HCT116 (cell line): ENCODE data around the gene IGF2R. TPM values are rescaled to one million over a fixed set of nuclear protein-coding genes. Genes with fewer than 3 reads are reported as not detected.

Experiments used
- ATAC-seq: fragments of 200-7000 bp; cut with Tn5 transposase; 2 replicates; pipeline ENCODE4 v1.9.1; 2020; ENCODE audit warnings: mild to moderate bottlenecking, moderate library complexity
- BruUV-seq: library from RNA; stranded (reverse); fragments of 400-500 nt; replicated peaks from 2 replicates; lab custom pipeline; 2021; lab: Mats Ljungman, UMichigan
- CTCF ChIA-PET: fragments of 300-600 bp; sonication (Branson Sonifier 250); formaldehyde crosslinking; loops from one replicate; lab custom pipeline; 2021; ENCODE audit warnings: antibody characterized with exemption; lab: Charles Lee
- POLR2A ChIA-PET: fragments of 300-600, 350-600 bp; sonication (Branson Sonifier 250); formaldehyde crosslinking; loops from one replicate; lab custom pipeline; 2021; ENCODE audit warnings: antibody characterized with exemption; lab: Charles Lee
- RAD21 ChIA-PET, 2 experiments: fragments of 300-600 bp; sonication (Branson Sonifier 250); formaldehyde crosslinking; loops; one replicate each; lab custom pipeline; 2023; ENCODE audit warnings: low total read pairs in 2 of 2; ENCODE audit not compliant: uncharacterized antibody in 2 of 2, unreplicated experiment in 2 of 2, low non-redundant PET in 1 of 2; lab: Charles Lee
- DNase-seq: peaks from one replicate; pipeline ENCODE4 v3.0.0-alpha.2; 2010; ENCODE audit warnings: low read depth, low spot score
- H2AFZ ChIP-seq: fragments of 200-600 bp; shearing (Covaris generic), sonication (generic); 2 replicates; pipeline ENCODE4 v1.6.1; 2017; ENCODE audit warnings: low read depth, mixed run types, mixed read lengths, antibody characterized with exemption, low read length; ENCODE audit not compliant: poor library complexity, severe bottlenecking
- H3K27ac ChIP-seq: 2 replicates; pipeline ENCODE4 v1.5.1; 2012; ENCODE audit warnings: low read depth, low read length
- H3K27me3 ChIP-seq: fragments of 200-600 bp; sonication (generic); 2 replicates; pipeline ENCODE4 v1.6.1; 2016; ENCODE audit warnings: mixed run types, low read length, mixed read lengths; ENCODE audit not compliant: insufficient read depth
- H3K36me3 ChIP-seq, 2 experiments: fragments of 200-500 bp in 1 of 2; fragments of 200-600 bp in 1 of 2; sonication (Bioruptor generic) in 1 of 2; sonication (generic) in 1 of 2; 2 replicates each; pipeline versions ENCODE4 v1.5.1 to v1.6.1; 2014 to 2016; ENCODE audit warnings: low read length in 2 of 2, inconsistent platforms in 1 of 2, mixed read lengths in 1 of 2, mixed run types in 1 of 2; ENCODE audit not compliant: insufficient read depth in 2 of 2, control insufficient read depth in 1 of 2
- H3K4me1 ChIP-seq, 2 experiments: fragments of 200-600 bp in 1 of 2; sonication (generic) in 1 of 2; 2 replicates each; pipeline versions ENCODE4 v1.5.1 to v1.6.1; 2012 to 2017; ENCODE audit warnings: low read length in 2 of 2, inconsistent platforms in 1 of 2, mild to moderate bottlenecking in 1 of 2, mixed read lengths in 1 of 2, mixed run types in 1 of 2, moderate library complexity in 1 of 2; ENCODE audit not compliant: insufficient read depth in 2 of 2, control insufficient read depth in 1 of 2
- H3K4me2 ChIP-seq: fragments of 200-600 bp; sonication (generic); 2 replicates; pipeline ENCODE4 v1.6.1; 2017; ENCODE audit warnings: mixed run types, low read length, mixed read lengths
- H3K4me3 ChIP-seq, 2 experiments: fragments of 200-600 bp in 1 of 2; sonication (generic) in 1 of 2; replicated peaks in 1 of 2; 2 replicates each; pipeline ENCODE4 v1.5.1; 2011 to 2016; ENCODE audit warnings: low read length in 2 of 2, control low read depth in 1 of 2, low read depth in 1 of 2, mild to moderate bottlenecking in 1 of 2, mixed read lengths in 1 of 2, mixed run types in 1 of 2
- H3K79me2 ChIP-seq: fragments of 200-600 bp; sonication (generic); 2 replicates; pipeline ENCODE4 v1.6.1; 2017; ENCODE audit warnings: mild to moderate bottlenecking, mixed run types, low read length, moderate library complexity, mixed read lengths; ENCODE audit not compliant: insufficient read depth
- H3K9ac ChIP-seq: fragments of 200-600 bp; sonication (generic); 2 replicates; pipeline ENCODE4 v1.6.1; 2016; ENCODE audit warnings: low read length, mixed read lengths
- H3K9me2 ChIP-seq: fragments of 200-600 bp; sonication (generic), shearing (Covaris generic); 2 replicates; pipeline ENCODE4 v1.6.1; 2017; ENCODE audit warnings: mixed run types, mild to moderate bottlenecking, moderate library complexity; ENCODE audit not compliant: insufficient read depth
- H3K9me3 ChIP-seq, 2 experiments: fragments of 200-500 bp in 1 of 2; fragments of 200-600 bp in 1 of 2; sonication (Bioruptor generic) in 1 of 2; sonication (generic) in 1 of 2; 2 replicates each; pipeline ENCODE4 v1.6.1; 2014 to 2017; ENCODE audit warnings: low read length in 2 of 2, mixed read lengths in 2 of 2, inconsistent platforms in 1 of 2, low read depth in 1 of 2, mild to moderate bottlenecking in 1 of 2, mixed run types in 1 of 2, moderate library complexity in 1 of 2; ENCODE audit not compliant: control insufficient read depth in 1 of 2, insufficient read depth in 1 of 2
- H4K20me1 ChIP-seq: fragments of 200-600 bp; sonication (generic), shearing (Covaris generic); 2 replicates; pipeline ENCODE4 v1.6.1; 2017; ENCODE audit warnings: mixed run types, mild to moderate bottlenecking, moderate library complexity; ENCODE audit not compliant: insufficient read depth
- CEBPB ChIP-seq: IDR thresholded peaks from 2 replicates; pipeline ENCODE4 v1.6.1; 2012; ENCODE audit warnings: low read depth
- CTCF ChIP-seq, 3 experiments: fragments of 200-600 bp in 1 of 3; sonication (generic) in 1 of 3; IDR thresholded peaks in 2 of 3; conservative IDR thresholded peaks in 1 of 3; 2 replicates each; pipeline ENCODE4 v1.5.1; 2012 to 2017; ENCODE audit warnings: low read depth in 2 of 3, low read length in 2 of 3, antibody characterized with exemption in 1 of 3, borderline replicate concordance in 1 of 3, control low read depth in 1 of 3, mild to moderate bottlenecking in 1 of 3, mixed read lengths in 1 of 3, mixed run types in 1 of 3, moderate library complexity in 1 of 3; ENCODE audit not compliant: insufficient read depth in 1 of 3
- EGR1 ChIP-seq: IDR thresholded peaks from 2 replicates; pipeline ENCODE4 v1.6.1; 2012; ENCODE audit warnings: low read depth
- MAX ChIP-seq: IDR thresholded peaks from 2 replicates; pipeline ENCODE4 v1.6.1; 2012
- RAD21 ChIP-seq: IDR thresholded peaks from 2 replicates; pipeline ENCODE4 v1.6.1; 2012; ENCODE audit warnings: low read depth, mild to moderate bottlenecking
- SP1 ChIP-seq: IDR thresholded peaks from 2 replicates; pipeline ENCODE4 v1.6.1; 2012; ENCODE audit warnings: low read depth
- TCF7L2 ChIP-seq: IDR thresholded peaks from 2 replicates; pipeline ENCODE4 v1.7.0; 2011; ENCODE audit warnings: borderline replicate concordance, inconsistent platforms; ENCODE audit not compliant: insufficient read depth, insufficient read length; ENCODE audit errors: extremely low read depth
- ZFX ChIP-seq: fragments of 450-650 bp; IDR thresholded peaks from 2 replicates; pipeline ENCODE4 v1.6.1; 2017
- ZNF274 ChIP-seq: fragments of 200-500 bp; sonication (Bioruptor generic); IDR thresholded peaks from 2 replicates; pipeline ENCODE4 v1.6.1; 2014; ENCODE audit warnings: mild to moderate bottlenecking, low read depth, low read length, inconsistent platforms
- intact Hi-C: fragments of 100-400 bp; cut with micrococcal nuclease; formaldehyde crosslinking; loops from 2 replicates; pipeline ENCODE4 v1.10.0; 2022
- total RNA-seq: library from RNA; stranded (reverse); gene quantifications from one replicate; pipeline ENCODE4 v1.2.1, GENCODE V29; 2021; ENCODE audit not compliant: unreplicated experiment
- TF ChIP-seq, protein P1 (sequence below): IDR thresholded peaks from 2 replicates; pipeline ENCODE4 v1.6.1; 2012

IGF2R gene
- total RNA-seq, 1 experiment from 2014 or later = 37.0 TPM

DNA sequence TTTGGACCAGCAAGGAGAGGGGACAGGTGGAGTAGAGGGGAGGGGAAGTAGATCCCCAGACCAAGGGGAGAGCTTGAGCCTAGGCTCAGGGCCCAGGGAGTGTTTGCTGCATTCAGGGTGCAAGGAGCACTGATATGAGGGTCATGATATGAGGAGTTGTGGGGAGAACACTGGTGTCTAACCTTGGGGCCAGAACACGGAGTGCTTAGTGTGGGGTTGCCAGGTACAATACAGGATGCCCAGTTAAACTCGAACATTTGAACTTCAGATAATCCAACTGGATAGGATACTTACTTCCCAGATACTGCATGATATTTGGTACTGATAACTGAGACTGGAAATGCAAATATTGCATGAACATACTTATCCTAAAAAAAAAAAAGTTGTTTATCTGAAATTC lies 155.1 kb downstream of the IGF2R start:
- POLR2A ChIA-PET = no interaction called here

More for the DNA sequence above, 155.1 kb downstream of the IGF2R start:
- Histone ChIP-seq H3K9me3 (no peaks in the 10 kb centered on the region), H3K4me1 (no peaks in the 10 kb centered on the region), H3K4me3 (no peak overlapping the region), H4K20me1 (no peaks in the 10 kb centered on the region), H3K9me2 (no peaks in the 10 kb centered on the region), H3K79me2 (no peaks in the 10 kb centered on the region), H3K36me3 (no peaks in the 10 kb centered on the region), H3K4me2 (no peak overlapping the region), H3K9ac (no peak overlapping the region), H3K27me3 (no peaks in the 10 kb centered on the region), H2AFZ (no peak overlapping the region), H3K27ac (no peak overlapping the region)
- intact Hi-C loops = no loop called here
- TF ChIP-seq ZFX (no peak), MAX (no peak), RAD21 (no peak), EGR1 (no peak), CTCF (IDR thresholded peaks at IDR 0.05 in 2 of 3, conservative IDR thresholded peaks at IDR 0.05 in 1 of 3; ENCODE audit: borderline replicate concordance in 1 of 3, insufficient read depth in 1 of 3, low read depth in 2 of 3, low read length in 2 of 3) (no peak), ZNF274 (no peak), SP1 (no peak), TCF7L2 (no peak), CEBPB (no peak)
- TF ChIP-seq, protein P1, sequence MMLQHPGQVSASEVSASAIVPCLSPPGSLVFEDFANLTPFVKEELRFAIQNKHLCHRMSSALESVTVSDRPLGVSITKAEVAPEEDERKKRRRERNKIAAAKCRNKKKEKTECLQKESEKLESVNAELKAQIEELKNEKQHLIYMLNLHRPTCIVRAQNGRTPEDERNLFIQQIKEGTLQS = no peak
- DNase-seq = no peak
- no peak for ATAC-seq
- ChIA-PET RAD21 (no interaction called here), CTCF (no interaction called here)
- no TSS peak for BruUV-seq
